Skeletal muscle cell (primary cell): ENCODE data around the gene FAM13C.
"Not testable (repeated sequence)": the region's sequence is repeated elsewhere in the genome, so short reads cannot be mapped to it uniquely, and the experiment has no call there.

Experiments
- DNase-seq: peaks from one replicate; pipeline ENCODE4 v3.0.0-alpha.2; 2010; ENCODE audit warnings: low read depth
- H3K4me3 ChIP-seq: 2 replicates; pipeline ENCODE4 v1.5.1; 2011; ENCODE audit warnings: low read depth, mild to moderate bottlenecking, control low read depth, low read length, moderate library complexity

The FAM13C gene

DNA sequence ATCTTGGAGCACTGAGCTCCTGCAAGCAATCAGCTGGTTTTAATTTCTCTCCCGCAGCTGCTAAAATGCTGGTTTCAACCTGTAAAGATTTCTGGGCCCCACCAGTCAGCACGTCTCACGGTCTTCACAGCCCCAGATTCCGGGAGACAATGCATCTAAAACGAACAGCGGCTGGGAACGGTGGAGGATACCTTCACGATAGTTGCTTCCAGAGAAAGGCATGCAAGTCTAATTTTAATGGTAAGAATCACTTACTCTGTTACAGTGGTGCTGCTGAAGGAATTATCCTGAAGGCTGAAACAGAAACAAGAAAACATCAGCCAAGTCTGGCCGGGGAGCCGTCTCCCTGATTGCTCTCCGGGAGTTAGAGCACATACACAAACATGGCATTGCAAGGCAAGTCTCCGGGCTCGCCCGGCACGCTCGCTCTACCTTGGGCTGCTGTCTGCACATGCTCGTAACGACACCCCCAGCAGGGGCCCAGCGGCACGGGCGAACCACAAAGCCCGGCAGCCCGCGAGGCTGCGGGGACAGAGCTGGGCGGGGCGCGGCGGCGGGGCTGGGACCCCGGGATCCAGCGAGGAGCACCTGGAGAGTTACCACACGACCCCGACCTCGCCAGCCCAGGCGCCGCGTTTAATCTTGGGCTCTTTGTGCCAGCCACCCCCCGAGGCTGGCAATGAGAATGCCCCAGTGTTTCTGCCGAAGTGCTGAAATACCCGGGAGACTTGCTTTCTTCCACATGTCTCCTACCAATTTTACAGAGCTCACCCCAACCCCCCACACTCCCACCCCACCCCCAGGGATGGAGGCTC, at the start of gene FAM13C:
Gene FAM13C (minus strand): TSS at position 406 of the 815 bp plus-strand sequence. CDS start 89 bp downstream, at position 317.
- DNase-seq = no peak
- H3K4me3 ChIP-seq = peak within 1 kb of the TSS; percentile 55

- DNase-seq = no peak
- no peak overlapping the region for H3K4me3 ChIP-seq
Observed at GRCh38 chr10:59405235-59405634, 42.9 kb upstream of the FAM13C start.

DNA sequence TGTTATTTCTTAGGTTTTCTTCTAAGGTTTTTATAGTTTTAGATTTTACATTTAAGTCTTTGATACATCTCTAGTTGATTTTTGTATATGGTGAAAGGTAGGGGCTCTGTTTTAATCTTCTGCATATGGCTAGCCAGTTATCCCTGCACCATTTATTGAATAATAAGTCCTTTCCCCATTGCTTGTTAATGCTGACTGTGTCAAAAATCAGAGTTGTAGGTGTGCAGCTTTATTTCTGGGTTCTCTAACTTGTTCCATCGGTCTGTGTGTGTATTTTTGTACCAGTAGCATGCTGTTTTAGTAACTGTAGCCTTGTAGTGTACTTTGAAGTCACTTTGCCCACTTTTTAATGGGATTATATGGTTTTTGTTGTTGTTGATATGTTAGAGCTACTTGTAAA, 37.9 kb upstream of the FAM13C start:
- H3K4me3 ChIP-seq = no peak overlapping the region
- DNase-seq = no peak

- not testable (repeated sequence) for H3K4me3 ChIP-seq, DNase-seq
Observed at GRCh38 chr10:59399329-59399728, 37.0 kb upstream of the FAM13C start.

- H3K4me3 ChIP-seq = no peak overlapping the region
- no peak for DNase-seq
Observed at GRCh38 chr10:59397961-59398360, 35.6 kb upstream of the FAM13C start.

- DNase-seq = no peak
- no peak overlapping the region for H3K4me3 ChIP-seq
Observed at GRCh38 chr10:59395984-59396383, 33.6 kb upstream of the FAM13C start.

GRCh38 chr10:59393349-59393748, 31.0 kb upstream of the FAM13C start:
- H3K4me3 ChIP-seq = no peak overlapping the region
- DNase-seq = no peak

DNA sequence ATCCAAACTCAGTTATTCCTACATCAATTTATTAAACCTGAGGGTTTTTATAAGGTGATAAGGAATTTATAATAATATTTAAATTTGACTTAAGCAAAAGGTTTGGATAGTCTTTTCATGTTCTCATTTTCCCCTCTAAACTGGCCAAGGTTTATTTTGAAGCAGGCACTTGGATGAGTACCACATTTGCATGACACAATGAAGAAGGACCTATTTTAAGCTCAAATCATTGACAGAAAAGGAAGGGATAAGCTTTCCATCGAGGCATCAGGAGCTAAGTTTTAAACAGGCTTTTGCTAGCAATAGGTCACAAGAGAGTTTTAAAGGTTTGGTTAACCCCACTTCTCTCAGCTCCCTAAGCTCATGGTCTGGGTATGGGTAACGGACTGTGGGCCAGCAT, 28.7 kb upstream of the FAM13C start:
- H3K4me3 ChIP-seq = no peak overlapping the region
- DNase-seq = no peak

DNA sequence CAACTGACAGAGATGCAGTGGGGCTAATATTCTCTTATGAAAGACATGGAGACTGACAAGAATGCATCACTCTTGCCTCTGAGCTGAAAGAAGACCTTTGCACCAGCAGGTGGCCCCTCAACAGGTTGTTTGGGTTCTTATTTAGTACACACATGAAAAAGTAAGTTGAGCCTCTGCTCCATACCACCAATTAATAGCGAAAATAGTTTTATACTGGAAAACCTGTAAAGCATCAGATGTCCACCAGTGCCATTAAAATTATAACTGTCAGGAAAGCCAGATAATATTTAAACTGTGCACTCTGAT, 26.3 kb upstream of the FAM13C start:
- no peak for DNase-seq
- H3K4me3 ChIP-seq = no peak overlapping the region

DNA sequence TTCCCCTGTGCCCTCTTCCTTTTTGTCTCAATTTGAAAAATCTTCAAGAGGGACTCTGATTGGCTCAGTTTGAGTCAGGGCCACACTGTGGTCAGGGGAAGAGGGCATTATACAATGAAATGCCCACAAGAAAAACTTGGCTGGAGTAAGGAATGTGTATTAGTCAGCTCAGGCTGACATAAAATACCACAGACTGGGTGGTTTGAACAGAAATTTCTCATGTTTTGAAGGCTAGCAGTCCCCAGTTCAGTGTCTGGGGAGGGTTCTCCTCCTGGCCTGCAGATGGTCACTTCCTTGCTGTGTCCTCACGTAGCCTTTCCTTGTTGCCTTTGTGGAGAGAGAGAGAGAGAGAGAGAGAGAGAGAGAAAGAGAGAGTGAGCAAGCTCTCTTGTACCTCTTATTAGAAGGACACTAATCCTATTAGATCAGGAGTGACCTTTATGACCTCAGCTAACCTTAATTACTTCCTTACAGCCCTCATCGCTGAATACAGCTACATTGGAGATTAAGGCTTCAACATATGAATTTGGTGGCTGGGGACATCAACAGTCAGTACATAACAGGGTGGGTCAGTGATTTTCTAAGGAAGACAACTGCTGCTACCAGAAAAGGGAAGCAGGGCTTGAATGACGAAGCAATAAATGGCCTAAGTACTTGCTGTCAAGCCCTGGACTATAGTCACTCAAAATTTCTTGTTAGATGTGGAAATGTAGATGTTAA, 25.8 kb upstream of the FAM13C start:
- H3K4me3 ChIP-seq = no peak overlapping the region
- peak; percentile 93 for DNase-seq

- no peak for DNase-seq
- H3K4me3 ChIP-seq = no peak overlapping the region
Observed at GRCh38 chr10:59384761-59385160, 22.4 kb upstream of the FAM13C start.

GRCh38 chr10:59383908-59384307, 21.6 kb upstream of the FAM13C start:
- no peak overlapping the region for H3K4me3 ChIP-seq

GRCh38 chr10:59383436-59383835, 21.1 kb upstream of the FAM13C start:
- no peak for DNase-seq
- no peak overlapping the region for H3K4me3 ChIP-seq

More at GRCh38 chr10:59383908-59384307, 21.6 kb upstream of the FAM13C start:
- DNase-seq = no peak

DNA sequence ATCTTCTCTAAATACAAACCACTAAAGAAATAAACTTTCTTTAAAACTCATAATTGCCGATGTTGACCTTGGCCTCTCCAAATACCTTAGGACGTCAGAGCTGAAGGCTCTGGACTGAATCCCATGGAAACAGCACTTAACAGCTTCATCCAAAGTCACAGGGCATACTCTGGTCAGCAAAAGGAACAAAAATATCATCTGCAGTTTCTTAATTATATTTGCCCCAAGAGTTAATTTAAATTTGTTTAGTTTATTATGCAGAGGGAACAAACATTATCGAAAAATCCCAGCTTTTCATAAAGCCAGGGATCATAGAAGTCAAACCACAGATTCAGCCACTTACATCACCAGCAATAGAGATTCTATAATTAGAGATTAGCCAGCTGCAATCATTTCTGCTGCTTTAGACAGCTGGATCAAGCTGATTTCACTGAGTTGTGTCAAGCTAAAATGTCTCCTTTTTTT, 20.5 kb upstream of the FAM13C start:
- DNase-seq = no peak
- no peak overlapping the region for H3K4me3 ChIP-seq

DNA sequence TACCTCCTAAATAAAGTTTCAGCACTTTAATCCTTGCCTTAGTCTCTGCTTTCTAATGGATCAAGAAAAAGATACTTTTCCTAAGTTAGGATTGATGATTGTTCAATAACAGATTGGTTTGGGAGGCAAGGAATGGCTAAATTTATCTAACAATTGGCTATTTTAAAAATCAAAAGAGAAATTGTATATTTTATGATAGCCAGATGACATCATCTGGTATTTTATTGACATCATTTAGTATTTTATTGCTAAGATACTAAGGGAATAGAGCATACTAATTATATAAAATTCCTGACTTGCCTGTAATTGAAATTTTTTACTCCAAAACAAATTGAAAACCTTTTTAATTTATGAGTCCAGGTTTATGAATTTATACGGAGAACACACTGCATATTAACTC, 19.3 kb upstream of the FAM13C start:
- H3K4me3 ChIP-seq = no peak overlapping the region
- DNase-seq = no peak

- no peak for DNase-seq
- no peak overlapping the region for H3K4me3 ChIP-seq
Observed at GRCh38 chr10:59376846-59377245, 14.5 kb upstream of the FAM13C start.

DNA sequence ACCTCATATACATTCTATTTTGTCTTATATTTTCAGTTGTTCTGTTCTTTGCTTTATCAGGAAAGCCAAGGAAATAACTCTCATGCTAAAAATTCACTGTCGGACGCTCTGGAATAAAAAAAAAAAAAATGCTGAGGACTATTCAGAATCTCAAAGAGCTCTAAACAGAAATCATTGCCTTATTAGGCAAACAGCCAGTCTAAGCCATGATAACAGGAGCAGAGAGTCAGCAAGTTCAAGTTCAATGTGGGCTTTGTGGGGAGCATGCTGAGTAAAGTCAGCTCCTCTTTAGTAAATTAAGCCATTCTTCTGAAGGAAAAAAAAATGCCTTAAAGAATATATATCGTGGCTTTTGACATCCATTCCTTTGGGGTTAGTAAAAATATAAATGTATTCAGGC, 13.6 kb upstream of the FAM13C start:
- DNase-seq = no peak

DNA sequence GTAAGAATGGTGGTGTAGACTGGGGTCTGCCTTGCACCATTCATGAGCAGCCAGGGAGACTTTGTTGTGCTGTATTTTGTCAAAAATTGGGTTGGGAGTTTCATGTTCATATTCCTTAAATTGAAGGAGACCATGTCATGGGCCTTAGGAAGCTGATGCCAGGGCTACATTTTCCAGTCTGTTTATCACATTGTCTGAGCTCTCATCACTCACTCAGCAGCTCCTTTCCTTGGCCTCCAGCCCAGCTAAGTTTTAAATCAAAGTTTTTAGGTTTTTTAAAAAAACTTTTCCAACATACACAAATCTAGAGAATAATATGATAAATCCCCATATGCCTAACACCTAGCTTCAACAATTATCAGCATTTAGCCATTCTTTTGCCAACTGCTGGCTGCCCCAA, 12.6 kb upstream of the FAM13C start:
- no peak for DNase-seq
- H3K4me3 ChIP-seq = no peak overlapping the region

More for the DNA sequence above, 13.6 kb upstream of the FAM13C start:
- H3K4me3 ChIP-seq = no peak overlapping the region

DNA sequence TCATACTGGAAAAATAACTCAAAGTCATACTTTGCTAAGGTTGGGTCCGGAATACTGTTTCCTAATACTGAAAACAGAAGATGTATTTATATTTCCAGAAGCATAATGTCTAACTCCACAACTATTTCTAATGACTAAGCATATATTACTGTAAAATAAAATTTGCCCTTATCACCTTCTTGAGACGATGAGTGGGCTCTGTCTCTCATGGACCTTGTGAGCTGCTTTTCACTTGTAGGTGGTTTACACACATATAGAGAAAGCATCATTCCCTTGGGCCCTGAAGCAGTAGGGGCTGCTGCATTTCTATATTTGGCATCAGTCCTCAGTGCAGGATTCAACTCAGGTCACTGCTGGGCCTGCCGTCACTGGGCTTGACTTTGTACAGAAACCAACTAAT, 10.7 kb upstream of the FAM13C start:
- no peak overlapping the region for H3K4me3 ChIP-seq
- no peak for DNase-seq

GRCh38 chr10:59372543-59372942, 10.2 kb upstream of the FAM13C start:
- H3K4me3 ChIP-seq = no peak overlapping the region
- DNase-seq = no peak

DNA sequence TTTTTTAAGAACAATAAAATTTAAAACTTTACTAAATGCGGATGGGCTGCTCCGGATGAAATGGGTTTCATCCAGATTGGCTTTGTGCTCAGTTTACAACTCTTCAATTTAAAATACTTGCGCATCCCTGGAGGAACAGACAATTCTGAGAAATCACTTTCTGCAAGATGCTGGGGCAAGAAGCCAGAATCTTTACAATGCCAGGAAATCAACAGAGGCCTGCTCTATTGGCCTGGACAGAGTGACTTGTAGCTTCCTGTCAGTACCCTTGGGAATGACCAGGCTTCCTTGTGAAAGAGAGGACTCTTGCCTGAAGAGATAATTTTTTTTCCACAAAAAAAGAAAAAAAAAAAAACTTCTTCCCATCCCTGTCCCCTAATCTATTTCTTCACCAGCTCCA, 3.9 kb upstream of the FAM13C start:
- no peak overlapping the region for H3K4me3 ChIP-seq
- no peak for DNase-seq
